ENCODE data around the gene KMT2B. TPM values are rescaled to one million over a fixed set of nuclear protein-coding genes. Genes with fewer than 3 reads are reported as not detected.

Gene KMT2B
- total RNA-seq, 4 donors from 2014 or later, result 5.0 to 60.8 (median 16.8) TPM

DNA sequence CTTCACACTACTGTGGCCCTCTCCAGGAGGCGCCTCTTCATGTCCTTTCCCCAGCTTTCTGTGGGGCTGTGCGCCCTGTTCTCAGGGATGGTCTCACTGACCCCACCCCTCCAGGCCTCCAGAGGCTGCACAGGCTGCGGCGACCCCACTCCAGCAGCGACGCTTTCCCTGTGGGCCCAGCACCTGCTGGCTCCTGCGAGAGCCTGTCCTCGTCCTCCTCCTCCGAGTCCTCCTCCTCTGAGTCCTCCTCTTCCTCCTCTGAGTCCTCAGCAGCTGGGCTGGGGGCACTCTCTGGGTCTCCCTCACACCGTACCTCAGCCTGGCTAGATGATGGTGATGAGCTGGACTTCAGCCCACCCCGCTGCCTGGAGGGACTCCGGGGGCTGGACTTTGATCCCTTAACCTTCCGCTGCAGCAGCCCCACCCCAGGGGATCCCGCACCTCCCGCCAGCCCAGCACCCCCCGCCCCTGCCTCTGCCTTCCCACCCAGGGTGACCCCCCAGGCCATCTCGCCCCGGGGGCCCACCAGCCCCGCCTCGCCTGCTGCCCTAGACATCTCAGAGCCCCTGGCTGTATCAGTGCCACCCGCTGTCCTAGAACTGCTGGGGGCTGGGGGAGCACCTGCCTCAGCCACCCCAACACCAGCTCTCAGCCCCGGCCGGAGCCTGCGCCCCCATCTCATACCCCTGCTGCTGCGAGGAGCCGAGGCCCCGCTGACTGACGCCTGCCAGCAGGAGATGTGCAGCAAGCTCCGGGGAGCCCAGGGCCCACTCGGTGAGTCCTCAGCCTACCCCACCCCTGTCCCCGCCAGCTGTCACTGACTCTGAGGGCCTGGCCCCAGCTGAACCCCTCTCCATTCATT, 68.7 kb downstream of the KMT2B start:
- H3K27ac ChIP-seq, result no peak overlapping the region
- no peaks in the 10 kb centered on the region for H3K27me3 ChIP-seq
- intact Hi-C loops (cut with DNase I; ENCODE audit: low total_unique reads), result loop anchor here (10.0 kb wide), 1 partner anchor 148 kb away; the partner anchor contains the start of gene LRFN3
- TF ChIP-seq POLR2A (IDR thresholded peaks at IDR 0.05), result no peak
- TF ChIP-seq CTCF (IDR thresholded peaks at IDR 0.05), result no peak
- no peaks in the 10 kb centered on the region for H3K9me3 ChIP-seq
- no peak overlapping the region for H3K4me3 ChIP-seq
- H3K36me3 ChIP-seq, result no peaks in the 10 kb centered on the region
- no peaks in the 10 kb centered on the region for H3K4me1 ChIP-seq
- no peak for DNase-seq

DNA sequence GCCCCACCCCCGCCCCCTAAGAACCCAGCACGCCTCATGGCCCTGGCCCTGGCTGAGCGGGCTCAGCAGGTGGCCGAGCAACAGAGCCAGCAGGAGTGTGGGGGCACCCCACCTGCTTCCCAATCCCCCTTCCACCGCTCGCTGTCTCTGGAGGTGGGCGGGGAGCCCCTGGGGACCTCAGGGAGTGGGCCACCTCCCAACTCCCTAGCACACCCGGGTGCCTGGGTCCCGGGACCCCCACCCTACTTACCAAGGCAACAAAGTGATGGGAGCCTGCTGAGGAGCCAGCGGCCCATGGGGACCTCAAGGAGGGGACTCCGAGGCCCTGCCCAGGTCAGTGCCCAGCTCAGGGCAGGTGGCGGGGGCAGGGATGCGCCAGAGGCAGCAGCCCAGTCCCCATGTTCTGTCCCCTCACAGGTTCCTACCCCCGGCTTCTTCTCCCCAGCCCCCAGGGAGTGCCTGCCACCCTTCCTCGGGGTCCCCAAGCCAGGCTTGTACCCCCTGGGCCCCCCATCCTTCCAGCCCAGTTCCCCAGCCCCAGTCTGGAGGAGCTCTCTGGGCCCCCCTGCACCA, 69.5 kb downstream of the KMT2B start:
- H3K9me3 ChIP-seq, result no peaks in the 10 kb centered on the region
- no peaks in the 10 kb centered on the region for H3K4me1 ChIP-seq
- no peaks in the 10 kb centered on the region for H3K27me3 ChIP-seq
- intact Hi-C loops (cut with DNase I; ENCODE audit: low total_unique reads), result loop anchor here (10.0 kb wide), 1 partner anchor 147 kb away; the partner anchor contains the start of gene LRFN3
- H3K4me3 ChIP-seq, result no peak overlapping the region
- H3K36me3 ChIP-seq, result no peaks in the 10 kb centered on the region
- H3K27ac ChIP-seq, result no peak overlapping the region
- TF ChIP-seq CTCF (IDR thresholded peaks at IDR 0.05) (no peak), POLR2A (IDR thresholded peaks at IDR 0.05) (no peak)
- no peak for DNase-seq

Other genes with a start within 250 kb of the KMT2B start
- gene KRTDAP, start 227.5 kb upstream of the KMT2B start, total RNA-seq, result not detected
- 10 to 100 TPM in 3 of 4 donors, 1 to 10 TPM in 1; 4.4 to 73.7 (median 39.5) TPM for gene DMKN, start 204.4 kb upstream of the KMT2B start, total RNA-seq
- gene SBSN, start 189.7 kb upstream of the KMT2B start, total RNA-seq, result under 1 TPM in 1 of 4 donors, not detected in 3; 0.37 TPM
- not detected for gene GAPDHS, start 184.5 kb upstream of the KMT2B start, total RNA-seq
- 100 to 1,000 TPM in 1 of 4 donors, 10 to 100 TPM in 3; 34.6 to 111 (median 50.0) TPM for gene TMEM147, start 172.4 kb upstream of the KMT2B start, total RNA-seq
- gene ATP4A, start 154.3 kb upstream of the KMT2B start, total RNA-seq, result under 1 TPM in 1 of 4 donors, not detected in 3; 0.14 TPM
- gene PMIS2, start 131.8 kb upstream of the KMT2B start, total RNA-seq, result not detected
- 10 to 100 TPM in 3 of 4 donors, 1 to 10 TPM in 1; 6.1 to 37.9 (median 17.7) TPM for gene HAUS5, start 105.3 kb upstream of the KMT2B start, total RNA-seq
- gene RBM42, start 89.0 kb upstream of the KMT2B start, total RNA-seq, result 10 to 100 TPM; 23.8 to 60.0 (median 31.5) TPM
- gene ETV2, start 76.3 kb upstream of the KMT2B start, total RNA-seq, result 1 to 10 TPM in 1 of 4 donors, under 1 TPM in 1, not detected in 2; 0.48 to 1.6 TPM
- 100 to 1,000 TPM in 3 of 4 donors, 10 to 100 TPM in 1; 47.4 to 344 (median 208) TPM for gene COX6B1, start 69.7 kb upstream of the KMT2B start, total RNA-seq
- gene UPK1A, start 51.5 kb upstream of the KMT2B start, total RNA-seq, result under 1 TPM in 1 of 4 donors, not detected in 3; 0.91 TPM
- not detected for gene ZBTB32, start 13.4 kb upstream of the KMT2B start, total RNA-seq
- gene IGFLR1, start 24.4 kb downstream of the KMT2B start, total RNA-seq, result 1 to 10 TPM in 3 of 4 donors, under 1 TPM in 1; 0.77 to 5.3 (median 2.2) TPM
- 100 to 1,000 TPM in 1 of 4 donors, 10 to 100 TPM in 2, 1 to 10 TPM in 1; 6.5 to 116 (median 19.5) TPM for gene U2AF1L4, start 27.4 kb downstream of the KMT2B start, total RNA-seq
- 10 to 100 TPM in 3 of 4 donors, 1 to 10 TPM in 1; 5.3 to 37.3 (median 18.8) TPM for gene PSENEN, start 27.6 kb downstream of the KMT2B start, total RNA-seq
- gene LIN37, start 30.6 kb downstream of the KMT2B start, total RNA-seq, result 10 to 100 TPM in 3 of 4 donors, 1 to 10 TPM in 1; 6.8 to 31.6 (median 16.9) TPM
- gene HSPB6, start 39.0 kb downstream of the KMT2B start, total RNA-seq, result 100 to 1,000 TPM in 3 of 4 donors, 10 to 100 TPM in 1; 24.5 to 217 (median 134) TPM
- 10 to 100 TPM in 1 of 4 donors, 1 to 10 TPM in 3; 1.0 to 52.6 (median 4.1) TPM for gene PROSER3, start 40.2 kb downstream of the KMT2B start, total RNA-seq
- 10 to 100 TPM in 2 of 4 donors, 1 to 10 TPM in 1, under 1 TPM in 1; 0.26 to 43.4 (median 8.9) TPM for gene ARHGAP33, start 57.6 kb downstream of the KMT2B start, total RNA-seq
- gene PRODH2, start 94.8 kb downstream of the KMT2B start, total RNA-seq, result not detected
- under 1 TPM in 1 of 4 donors, not detected in 3; 0.14 TPM for gene NPHS1, start 134.5 kb downstream of the KMT2B start, total RNA-seq
- gene KIRREL2, start 138.9 kb downstream of the KMT2B start, total RNA-seq, result 1 to 10 TPM in 1 of 4 donors, under 1 TPM in 1, not detected in 2; 0.55 to 2.8 TPM
- gene APLP1, start 150.6 kb downstream of the KMT2B start, total RNA-seq, result 10 to 100 TPM in 1 of 4 donors, 1 to 10 TPM in 1, not detected in 2; 6.1 to 16.2 TPM
- 10 to 100 TPM in 2 of 4 donors, 1 to 10 TPM in 2; 4.4 to 18.2 (median 9.5) TPM for gene NFKBID, start 182.5 kb downstream of the KMT2B start, total RNA-seq
- 10 to 100 TPM in 1 of 4 donors, 1 to 10 TPM in 2, not detected in 1; 1.6 to 47.1 (median 4.5) TPM for gene HCST, start 184.5 kb downstream of the KMT2B start, total RNA-seq
- gene TYROBP, start 190.3 kb downstream of the KMT2B start, total RNA-seq, result 10 to 100 TPM in 3 of 4 donors, 1 to 10 TPM in 1; 1.3 to 25.0 (median 14.9) TPM
- gene LRFN3, start 218.4 kb downstream of the KMT2B start, total RNA-seq, result 10 to 100 TPM in 2 of 4 donors, 1 to 10 TPM in 2; 3.1 to 22.4 (median 9.6) TPM

Data from uterus (tissue), 4 donors.